Right hindlimb (tissue), 1 donor: ENCODE results near the gene HOXC11.

Experiments used
- DNase-seq: peaks from one replicate; pipeline ENCODE4 v3.0.0-alpha.2; 2018

The HOXC11 gene

GRCh38 chr12:54012631-54013409 is 39.9 kb downstream of the HOXC11 start:
- DNase-seq = no peak

- no peak for DNase-seq
These were observed 41.6 kb downstream of the HOXC11 start for GRCh38 chr12:54014377-54015017.

- no peak for DNase-seq
These were observed 42.3 kb downstream of the HOXC11 start for GRCh38 chr12:54015018-54015931.

GRCh38 chr12:54016051-54016450 is 43.1 kb downstream of the HOXC11 start:
- no peak for DNase-seq

GRCh38 chr12:54016478-54016964 is 43.6 kb downstream of the HOXC11 start:
- DNase-seq = peak; percentile 86

GRCh38 chr12:54017027-54017788 is 44.3 kb downstream of the HOXC11 start:
- DNase-seq = peak; percentile 75

- DNase-seq = peak; percentile 96
These were observed 45.0 kb downstream of the HOXC11 start for GRCh38 chr12:54017878-54018467.

- DNase-seq = peak; percentile 66
These were observed 45.6 kb downstream of the HOXC11 start for GRCh38 chr12:54018468-54018984.

GRCh38 chr12:54019091-54019811 is 46.3 kb downstream of the HOXC11 start:
- peak; percentile 57 for DNase-seq

GRCh38 chr12:54019924-54020590 is 47.1 kb downstream of the HOXC11 start:
- DNase-seq = no peak

- DNase-seq = no peak
These were observed 47.9 kb downstream of the HOXC11 start for GRCh38 chr12:54020591-54021405.

- DNase-seq = no peak
These were observed 48.6 kb downstream of the HOXC11 start for GRCh38 chr12:54021432-54022013.

- DNase-seq = no peak
These were observed 50.3 kb downstream of the HOXC11 start for GRCh38 chr12:54022960-54023884.

- DNase-seq = no peak
These were observed 51.2 kb downstream of the HOXC11 start for GRCh38 chr12:54024127-54024526.

GRCh38 chr12:54024581-54025305 is 51.8 kb downstream of the HOXC11 start:
- DNase-seq = no peak

GRCh38 chr12:54025499-54026405 is 52.8 kb downstream of the HOXC11 start:
- peak; percentile 44 for DNase-seq
